H1 (cell line): ENCODE measurements around the gene CES4A. TPM values are rescaled to one million over a fixed set of nuclear protein-coding genes. Genes with fewer than 3 reads are reported as not detected.
A peak's percentile ranks its signal among the peaks of the same experiment; 100 is the strongest.

ENCODE experiments used
- CTCF ChIA-PET: fragments of 300-600 bp; sonication (Branson Sonifier 250); formaldehyde crosslinking; loops from one replicate; lab custom pipeline; 2021; ENCODE audit not compliant: partially characterized antibody; lab: Charles Lee
- POLR2A ChIA-PET: fragments of 300-600 bp; sonication (Branson Sonifier 250); formaldehyde crosslinking; loops from one replicate; lab custom pipeline; 2021; ENCODE audit warnings: inconsistent platforms; ENCODE audit not compliant: partially characterized antibody; lab: Charles Lee
- DNase-seq, 2 experiments: peaks; one replicate each; pipeline versions ENCODE4 v3.0.0 to v3.0.0-alpha.2; 2010 to 2022; ENCODE audit warnings: low spot score in 2 of 2, low read depth in 1 of 2, mixed read lengths in 1 of 2
- FAIRE-seq: peaks from 2 replicates; lab custom pipeline; 2011; peaks lifted over from hg19 to GRCh38; lab: Jason Lieb, UNC
- H2AFZ ChIP-seq: 2 replicates; pipeline ENCODE4 v1.8.1; 2012; ENCODE audit warnings: low read length, inconsistent platforms
- H2AK5ac ChIP-seq: 2 replicates; pipeline ENCODE4 v1.6.1; 2013; ENCODE audit warnings: low read depth, low read length
- H2BK120ac ChIP-seq: replicated peaks from 2 replicates; pipeline ENCODE3; 2013; ENCODE audit warnings: low read depth, low read length, inconsistent platforms
- H2BK12ac ChIP-seq: 2 replicates; pipeline ENCODE4 v1.6.1; 2013; ENCODE audit warnings: low read depth, low read length
- H2BK15ac ChIP-seq: 2 replicates; pipeline ENCODE4 v1.6.1; 2013; ENCODE audit warnings: low read length
- H2BK20ac ChIP-seq: 2 replicates; pipeline ENCODE4 v1.6.1; 2013; ENCODE audit warnings: low read length
- H2BK5ac ChIP-seq: 2 replicates; pipeline ENCODE4 v1.6.1; 2013; ENCODE audit warnings: low read depth, low read length
- H3K14ac ChIP-seq: 2 replicates; pipeline ENCODE4 v1.6.1; 2013; ENCODE audit warnings: inconsistent platforms; ENCODE audit not compliant: insufficient read length
- H3K18ac ChIP-seq: 2 replicates; pipeline ENCODE4 v1.6.1; 2013; ENCODE audit warnings: low read length; ENCODE audit errors: extremely low read depth
- H3K23ac ChIP-seq: 2 replicates; pipeline ENCODE4 v1.6.1; 2013; ENCODE audit warnings: inconsistent platforms; ENCODE audit not compliant: insufficient read length
- H3K23me2 ChIP-seq: 2 replicates; pipeline ENCODE4 v1.6.1; 2013; ENCODE audit warnings: low read depth, low read length
- H3K27ac ChIP-seq: 2 replicates; pipeline ENCODE4 v1.6.1; 2011; ENCODE audit warnings: low read depth, low read length, inconsistent platforms
- H3K27me3 ChIP-seq, 4 experiments: replicated peaks in 1 of 4; 1 replicate in 1 of 4; 2 replicates in 3 of 4; pipeline versions ENCODE4 v1.6.1 to v1.8.1; 2011 to 2013; ENCODE audit warnings: low read length in 3 of 4, mild to moderate bottlenecking in 3 of 4, inconsistent platforms in 2 of 4, mixed read lengths in 2 of 4, moderate library complexity in 1 of 4; ENCODE audit not compliant: control insufficient read depth in 3 of 4, insufficient read depth in 3 of 4; ENCODE audit errors: extremely low read depth in 1 of 4
- H3K36me3 ChIP-seq, 4 experiments: 2 replicates each; pipeline versions ENCODE4 v1.6.1 to v1.8.1; 2011 to 2013; ENCODE audit warnings: mild to moderate bottlenecking in 4 of 4, low read length in 3 of 4, moderate library complexity in 2 of 4, control low read depth in 1 of 4, inconsistent platforms in 1 of 4; ENCODE audit not compliant: insufficient read depth in 4 of 4, control insufficient read depth in 2 of 4
- H3K4ac ChIP-seq: replicated peaks from 2 replicates; pipeline ENCODE3; 2013; ENCODE audit warnings: low read length, low read depth, mixed read lengths, inconsistent platforms; ENCODE audit not compliant: insufficient read length
- H3K4me1 ChIP-seq, 4 experiments: replicated peaks in 1 of 4; 1 replicate in 1 of 4; 2 replicates in 3 of 4; pipeline versions ENCODE4 v1.6.1 to v1.8.1; 2011 to 2013; ENCODE audit warnings: low read length in 3 of 4, inconsistent platforms in 2 of 4, mixed read lengths in 1 of 4; ENCODE audit not compliant: insufficient read depth in 4 of 4, control insufficient read depth in 3 of 4
- H3K4me2 ChIP-seq, 2 experiments: 2 replicates each; pipeline versions ENCODE4 v1.6.1 to v1.8.1; 2011 to 2013; ENCODE audit warnings: low read depth in 2 of 2, low read length in 2 of 2, control low read depth in 1 of 2, inconsistent platforms in 1 of 2, mild to moderate bottlenecking in 1 of 2; ENCODE audit not compliant: insufficient read depth in 1 of 2
- H3K4me3 ChIP-seq, 4 experiments: fragments of 200-600, 300-600 bp in 1 of 4; sonication (generic), shearing (Covaris generic), sonication (Bioruptor Twin) in 1 of 4; 2 replicates each; pipeline versions ENCODE4 v1.5.1 to v1.8.1; 2011 to 2016; ENCODE audit warnings: low read length in 4 of 4, low read depth in 3 of 4, control low read depth in 2 of 4, inconsistent platforms in 2 of 4, mild to moderate bottlenecking in 2 of 4, mixed read lengths in 1 of 4, moderate library complexity in 1 of 4; ENCODE audit not compliant: insufficient read depth in 2 of 4; ENCODE audit errors: extremely low read depth in 1 of 4
- H3K56ac ChIP-seq: replicated peaks from 2 replicates; pipeline ENCODE3; 2013; ENCODE audit warnings: low read depth, mild to moderate bottlenecking, mixed read lengths, low read length, inconsistent platforms; ENCODE audit not compliant: insufficient read length
- H3K79me1 ChIP-seq: 2 replicates; pipeline ENCODE4 v1.6.1; 2013; ENCODE audit warnings: low read depth, low read length, control low read depth
- H3K79me2 ChIP-seq, 2 experiments: 2 replicates each; pipeline versions ENCODE4 v1.6.1 to v1.8.1; 2012 to 2013; ENCODE audit warnings: low read length in 2 of 2, mild to moderate bottlenecking in 2 of 2, inconsistent platforms in 1 of 2; ENCODE audit not compliant: insufficient read depth in 2 of 2, control insufficient read depth in 1 of 2
- H3K9ac ChIP-seq, 4 experiments: replicated peaks in 1 of 4; 1 replicate in 1 of 4; 2 replicates in 3 of 4; pipeline versions ENCODE4 v1.6.1 to v1.8.1; 2011 to 2013; ENCODE audit warnings: low read depth in 3 of 4, low read length in 3 of 4, control low read depth in 2 of 4, mild to moderate bottlenecking in 2 of 4, moderate library complexity in 2 of 4, inconsistent platforms in 1 of 4; ENCODE audit errors: extremely low read depth in 1 of 4
- H3K9me3 ChIP-seq, 2 experiments: 2 replicates each; pipeline versions ENCODE4 v1.6.1 to v1.8.1; 2012 to 2013; ENCODE audit warnings: mild to moderate bottlenecking in 2 of 2, moderate library complexity in 2 of 2, control low read depth in 1 of 2, inconsistent platforms in 1 of 2, low read depth in 1 of 2, low read length in 1 of 2, mixed read lengths in 1 of 2; ENCODE audit not compliant: insufficient read depth in 2 of 2
- H4K20me1 ChIP-seq, 2 experiments: replicated peaks in 1 of 2; 2 replicates each; pipeline versions ENCODE3 to v1.8.1; 2011 to 2013; ENCODE audit warnings: inconsistent platforms in 2 of 2, low read length in 2 of 2, mild to moderate bottlenecking in 1 of 2; ENCODE audit not compliant: insufficient read depth in 2 of 2, control insufficient read depth in 1 of 2
- H4K5ac ChIP-seq: 2 replicates; pipeline ENCODE4 v1.6.1; 2013; ENCODE audit warnings: low read length, low read depth, mixed read lengths, inconsistent platforms; ENCODE audit not compliant: insufficient read length
- H4K8ac ChIP-seq: 2 replicates; pipeline ENCODE4 v1.8.0; 2013; ENCODE audit warnings: mild to moderate bottlenecking, moderate library complexity, low read length, inconsistent platforms; ENCODE audit not compliant: insufficient read depth; ENCODE audit errors: extremely low read depth
- H4K91ac ChIP-seq: replicated peaks from 2 replicates; pipeline ENCODE3; 2013; ENCODE audit warnings: low read length, mixed read lengths, inconsistent platforms; ENCODE audit not compliant: insufficient read length
- CEBPB ChIP-seq: IDR thresholded peaks from 2 replicates; pipeline ENCODE4 v1.6.1; 2012; ENCODE audit warnings: low read depth, low read length
- CREB1 ChIP-seq: IDR thresholded peaks from 2 replicates; pipeline ENCODE4 v1.6.1; 2012; ENCODE audit warnings: inconsistent platforms
- SRF ChIP-seq: IDR thresholded peaks from 2 replicates; pipeline ENCODE4 v1.6.1; 2011; ENCODE audit warnings: mild to moderate bottlenecking, low read depth, low read length, moderate library complexity
- TAF7 ChIP-seq: optimal IDR thresholded peaks from 2 replicates; pipeline ENCODE3; 2011; ENCODE audit warnings: low read depth, mild to moderate bottlenecking, inconsistent platforms, low read length, moderate library complexity, borderline replicate concordance
- WGBS, 2 experiments: shearing (Covaris generic) in 1 of 2; methylation state at CpG; one replicate each; pipeline versions ENCODE4 v1.1.6 to v1.1.7; 2013 to 2015; ENCODE audit warnings: low lambda C conversion rate in 2 of 2, mixed read lengths in 2 of 2, inconsistent platforms in 1 of 2, low coverage in 1 of 2, missing lambda C conversion rate in 1 of 2; ENCODE audit not compliant: insufficient replicate concordance in 2 of 2, insufficient coverage in 1 of 2, insufficient read length in 1 of 2; ENCODE audit errors: extremely low coverage in 1 of 2, missing lambda C conversion rate in 1 of 2; 5-methylcytosine and 5-hydroxymethylcytosine counted together
- polyA plus RNA-seq, 7 experiments: library from polyadenylated mRNA; depleted of rRNA in 3 of 7; stranded (reverse) in 5 of 7; unstranded in 2 of 7; fragments of >200 nt in 5 of 7; fragments of 200-250 nt in 2 of 7; gene quantifications; 1 replicate in 5 of 7; 2 replicates in 1 of 7; 4 replicates in 1 of 7; pipeline versions ENCODE4 v1.2.1 to v1.2.3, GENCODE V29; 2011 to 2013; ENCODE audit warnings: missing spikeins in 2 of 7, mixed read lengths in 2 of 7
- total RNA-seq: library from RNA; stranded (reverse); fragmentation: NEBNext Ultra II Directional; extraction: Animal tissue kit (Norgen Biotek cat#: 25700); gene quantifications from 2 replicates; pipeline ENCODE4 v1.2.1, GENCODE V29; 2021

The CES4A gene
- total and polyA plus RNA-seq, 2 of the 8 experiments (the other 6 are each of a cell fraction or from before 2014, with no cell fraction given), result 0.93 to 1.5 TPM

DNA sequence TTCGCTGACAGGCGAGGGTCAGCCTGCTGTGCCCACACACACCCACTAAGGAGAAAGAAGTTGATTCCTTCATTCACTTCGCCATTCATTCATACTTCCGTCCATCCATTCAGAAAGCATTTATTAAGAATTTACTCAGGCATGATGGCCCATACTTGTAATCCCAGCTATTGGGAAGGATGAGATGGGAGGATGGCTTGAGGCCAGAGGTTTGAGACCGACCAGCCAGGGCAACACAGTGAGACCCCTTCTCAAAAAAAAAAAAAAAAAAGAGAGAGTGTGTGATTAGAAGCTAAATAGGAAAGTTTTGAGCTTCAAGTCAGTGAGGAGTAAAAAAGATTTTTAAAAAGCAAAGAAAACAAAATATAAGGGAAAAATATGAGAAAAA is 44.3 kb upstream of the CES4A start:
- peaks cover 0 to 5% (median 1%) of the 10 kb centered on the region in 4 experiments; a peak in 2 of 7 replicates for H3K4me1 ChIP-seq
- H3K36me3 ChIP-seq, result peaks cover 5 to 18% (median 15%) of the 10 kb centered on the region in 4 experiments; a peak in 7 of 8 replicates
- H4K20me1 ChIP-seq, result peaks cover 0 to 3% of the 10 kb centered on the region in 2 experiments
- no peak for TF ChIP-seq CEBPB
- no peak for TF ChIP-seq TAF7
- no peak for TF ChIP-seq SRF
- no peak for TF ChIP-seq CREB1
- no peak overlapping the region for H3K4me2 ChIP-seq
- H2BK12ac ChIP-seq, result no peak overlapping the region
- H3K9me3 ChIP-seq, result no peaks in the 10 kb centered on the region
- no peak overlapping the region for H3K14ac ChIP-seq
- ChIA-PET CTCF (interaction anchor here (0.5 to 4.7 kb wide), 17 partner anchors 9 to 1216 kb away, joined by 3 to 18 read pairs (median 3); partner anchors contain the start of gene CES3), POLR2A (interaction anchor here (0.9 to 1.9 kb wide), 3 partner anchors 15 to 254 kb away, joined by 3 to 6 read pairs (median 3); no protein-coding TSS in a partner anchor)
- no peak overlapping the region for H3K9ac ChIP-seq
- no peak overlapping the region for H3K23ac ChIP-seq
- H3K23me2 ChIP-seq, result peaks cover 2% of the 10 kb centered on the region; the same call in 1 of the 2 replicates
- no peak overlapping the region for H3K56ac ChIP-seq
- no peaks in the 10 kb centered on the region for H3K79me2 ChIP-seq
- H3K27me3 ChIP-seq, result peaks cover 9 to 19% (median 18%) of the 10 kb centered on the region in 4 experiments
- H4K8ac ChIP-seq, result 0 out of 2 replicates have a peak overlapping the region, but pooled peaks have one; percentile 57
- H2BK120ac ChIP-seq, result no peak overlapping the region
- H3K79me1 ChIP-seq, result no peaks in the 10 kb centered on the region
- H4K91ac ChIP-seq, result no peak overlapping the region
- H4K5ac ChIP-seq, result no peak overlapping the region
- no peak overlapping the region for H2BK15ac ChIP-seq
- H2BK20ac ChIP-seq, result no peak overlapping the region
- H2AFZ ChIP-seq, result no peak overlapping the region
- H2AK5ac ChIP-seq, result no peak overlapping the region
- H2BK5ac ChIP-seq, result no peak overlapping the region
- no peak overlapping the region for H3K4ac ChIP-seq
- 87% methylated on average over 5 of the region's 5 CpGs; no CpG with 5 or more reads in 1 of the 2 experiments for WGBS, 2 experiments
- H3K18ac ChIP-seq, result no peak overlapping the region
- FAIRE-seq (no peak), DNase-seq (no peak)
- H3K27ac ChIP-seq, result no peak overlapping the region
- no peak overlapping the region for H3K4me3 ChIP-seq
